Neural progenitor cell (in vitro differentiated cells): ENCODE measurements around the gene NF1.

ENCODE experiments used
- EZH2 ChIP-seq: fragments of 200-600 bp; sonication (generic); IDR thresholded peaks from 2 replicates; pipeline ENCODE4 v1.6.1; 2017; ENCODE audit warnings: antibody characterized with exemption, mild to moderate bottlenecking, moderate library complexity
- EZH2phosphoT487 ChIP-seq: fragments of 200-600 bp; sonication (generic); IDR thresholded peaks from 2 replicates; pipeline ENCODE4 v1.6.1; 2017; ENCODE audit warnings: antibody characterized with exemption
- TF ChIP-seq, protein P1 (sequence below): fragments of 200-600 bp; sonication (generic); IDR thresholded peaks from 2 replicates; pipeline ENCODE4 v1.5.1; 2017; ENCODE audit warnings: antibody characterized with exemption, mild to moderate bottlenecking

DNA sequence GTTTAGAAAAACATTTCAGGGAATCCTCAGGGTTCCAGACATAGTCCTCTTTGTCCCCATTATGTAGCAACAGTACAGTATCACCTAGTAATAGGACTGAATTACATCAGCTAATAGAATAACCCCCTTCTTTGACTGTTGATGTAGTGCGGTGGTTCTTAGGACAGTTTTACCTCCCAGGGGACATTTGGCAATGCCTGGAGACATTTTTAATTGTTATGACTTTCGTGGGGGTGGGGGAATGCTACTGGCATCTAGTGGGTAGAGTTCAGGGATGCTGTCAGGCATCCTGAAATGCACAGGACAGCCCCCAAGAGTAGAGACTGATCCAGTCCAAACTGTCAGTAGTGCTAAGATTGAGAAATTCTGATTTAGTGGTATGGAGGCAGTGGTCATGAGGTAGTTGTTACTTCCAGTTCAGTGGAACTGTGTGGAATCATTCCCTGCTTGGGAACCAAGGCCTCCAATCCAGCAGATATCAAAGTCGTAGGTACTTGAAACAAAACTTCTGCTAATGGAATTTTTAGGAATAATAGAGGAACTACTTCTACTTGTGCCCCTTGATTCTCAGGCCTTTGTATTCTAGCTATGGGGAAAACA is 20.3 kb downstream of the NF1 start:
- TF ChIP-seq EZH2phosphoT487 (no peak), EZH2 (no peak)
- TF ChIP-seq, protein P1, sequence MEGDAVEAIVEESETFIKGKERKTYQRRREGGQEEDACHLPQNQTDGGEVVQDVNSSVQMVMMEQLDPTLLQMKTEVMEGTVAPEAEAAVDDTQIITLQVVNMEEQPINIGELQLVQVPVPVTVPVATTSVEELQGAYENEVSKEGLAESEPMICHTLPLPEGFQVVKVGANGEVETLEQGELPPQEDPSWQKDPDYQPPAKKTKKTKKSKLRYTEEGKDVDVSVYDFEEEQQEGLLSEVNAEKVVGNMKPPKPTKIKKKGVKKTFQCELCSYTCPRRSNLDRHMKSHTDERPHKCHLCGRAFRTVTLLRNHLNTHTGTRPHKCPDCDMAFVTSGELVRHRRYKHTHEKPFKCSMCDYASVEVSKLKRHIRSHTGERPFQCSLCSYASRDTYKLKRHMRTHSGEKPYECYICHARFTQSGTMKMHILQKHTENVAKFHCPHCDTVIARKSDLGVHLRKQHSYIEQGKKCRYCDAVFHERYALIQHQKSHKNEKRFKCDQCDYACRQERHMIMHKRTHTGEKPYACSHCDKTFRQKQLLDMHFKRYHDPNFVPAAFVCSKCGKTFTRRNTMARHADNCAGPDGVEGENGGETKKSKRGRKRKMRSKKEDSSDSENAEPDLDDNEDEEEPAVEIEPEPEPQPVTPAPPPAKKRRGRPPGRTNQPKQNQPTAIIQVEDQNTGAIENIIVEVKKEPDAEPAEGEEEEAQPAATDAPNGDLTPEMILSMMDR, result no peak
